ENCODE data around the gene SLC39A9. TPM values are rescaled to one million over a fixed set of nuclear protein-coding genes. Genes with fewer than 3 reads are reported as not detected.

Gene SLC39A9
- total RNA-seq, 1 donor from 2014 or later: 61.2 TPM

DNA sequence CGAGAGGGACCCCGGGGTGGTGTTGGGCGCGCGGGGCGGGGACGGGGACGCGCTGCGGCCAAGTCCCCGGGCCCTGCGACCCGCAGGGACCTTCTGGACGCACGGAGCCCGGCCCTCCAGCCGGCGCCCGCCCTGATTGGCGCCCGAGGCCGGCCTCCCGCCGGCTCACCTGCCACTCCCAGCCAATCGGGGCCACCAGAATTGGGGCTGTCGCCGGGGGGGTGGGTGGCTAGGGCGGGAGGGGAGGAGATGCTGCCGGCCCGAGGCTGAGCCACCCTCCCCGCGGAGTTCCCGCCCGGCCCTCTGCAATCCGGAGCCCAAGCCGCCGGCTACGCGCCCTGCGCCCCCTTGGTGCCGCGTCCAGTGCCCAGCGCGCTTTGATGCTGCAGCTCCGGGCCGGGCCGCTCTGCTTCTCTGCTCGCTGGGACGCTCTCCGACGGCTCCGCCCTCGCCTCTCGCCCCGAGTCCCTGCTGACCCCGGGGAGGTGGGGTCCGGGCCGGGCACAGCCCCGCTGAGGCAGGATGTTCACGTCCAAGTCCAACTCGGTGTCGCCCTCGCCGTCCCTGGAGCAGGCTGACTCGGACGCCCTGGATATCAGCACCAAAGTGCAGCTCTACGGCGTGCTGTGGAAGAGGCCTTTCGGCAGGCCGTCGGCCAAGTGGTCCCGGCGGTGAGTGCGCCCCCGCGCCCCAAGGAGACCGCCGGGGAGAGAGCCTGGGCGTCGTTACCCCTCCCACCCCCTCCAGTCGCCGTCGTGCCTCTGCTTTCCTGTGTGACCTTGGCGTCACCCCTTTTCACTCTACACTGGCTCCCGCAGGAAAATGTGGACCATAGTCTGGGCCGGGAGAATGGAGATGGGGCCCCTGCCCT, 86.2 kb downstream of the SLC39A9 start, which contains the start of gene PLEKHD1:
PLEKHD1 (plus strand) TSS at position 285 of the 871 bp plus-strand sequence; CDS start at position 523, 238 bp downstream.
- Histone ChIP-seq H3K4me1 (peaks cover 32% of the 10 kb centered on the region), H3K27ac (no peak within 1 kb of the TSS), H2AFZ (replicated peaks) (peak within 1 kb of the TSS; percentile 47), H3K4me3 (peak within 1 kb of the TSS; percentile 45), H3K79me2 (ENCODE audit: low read depth) (no peaks in the 10 kb centered on the region), H3F3A (ENCODE audit: low read depth) (peaks cover 18% of the 10 kb centered on the region), H3K27me3 (peaks cover 92% of the 10 kb centered on the region), H3K36me3 (no peaks in the 10 kb centered on the region), H3K9me3 (ENCODE audit: low read depth) (no peaks in the 10 kb centered on the region), H3K4me2 (peak within 1 kb of the TSS; percentile 90), H4K20me1 (ENCODE audit: low read depth) (peaks cover 47% of the 10 kb centered on the region), H3K9ac (no peak within 1 kb of the TSS)
- Mint-ChIP-seq H3K27ac (no peak within 1 kb of the TSS), H3K4me3 (peak within 1 kb of the TSS; percentile 83), H3K4me1 (peaks cover 30% of the 10 kb centered on the region), H3K36me3 (no peaks in the 10 kb centered on the region), H3K9me3 (no peaks in the 10 kb centered on the region), H3K27me3 (ENCODE audit: insufficient read depth, low read depth) (peaks cover 49% of the 10 kb centered on the region)
- peak; percentile 80 for DNase-seq (ENCODE audit: low spot score)
- TF ChIP-seq, protein P1, sequence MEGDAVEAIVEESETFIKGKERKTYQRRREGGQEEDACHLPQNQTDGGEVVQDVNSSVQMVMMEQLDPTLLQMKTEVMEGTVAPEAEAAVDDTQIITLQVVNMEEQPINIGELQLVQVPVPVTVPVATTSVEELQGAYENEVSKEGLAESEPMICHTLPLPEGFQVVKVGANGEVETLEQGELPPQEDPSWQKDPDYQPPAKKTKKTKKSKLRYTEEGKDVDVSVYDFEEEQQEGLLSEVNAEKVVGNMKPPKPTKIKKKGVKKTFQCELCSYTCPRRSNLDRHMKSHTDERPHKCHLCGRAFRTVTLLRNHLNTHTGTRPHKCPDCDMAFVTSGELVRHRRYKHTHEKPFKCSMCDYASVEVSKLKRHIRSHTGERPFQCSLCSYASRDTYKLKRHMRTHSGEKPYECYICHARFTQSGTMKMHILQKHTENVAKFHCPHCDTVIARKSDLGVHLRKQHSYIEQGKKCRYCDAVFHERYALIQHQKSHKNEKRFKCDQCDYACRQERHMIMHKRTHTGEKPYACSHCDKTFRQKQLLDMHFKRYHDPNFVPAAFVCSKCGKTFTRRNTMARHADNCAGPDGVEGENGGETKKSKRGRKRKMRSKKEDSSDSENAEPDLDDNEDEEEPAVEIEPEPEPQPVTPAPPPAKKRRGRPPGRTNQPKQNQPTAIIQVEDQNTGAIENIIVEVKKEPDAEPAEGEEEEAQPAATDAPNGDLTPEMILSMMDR (IDR thresholded peaks at IDR 0.05): no peak
- TF ChIP-seq EZH2 (IDR thresholded peaks at IDR 0.05): peak; percentile 20
- TF ChIP-seq EZH2phosphoT487 (IDR thresholded peaks at IDR 0.05): no peak

DNA sequence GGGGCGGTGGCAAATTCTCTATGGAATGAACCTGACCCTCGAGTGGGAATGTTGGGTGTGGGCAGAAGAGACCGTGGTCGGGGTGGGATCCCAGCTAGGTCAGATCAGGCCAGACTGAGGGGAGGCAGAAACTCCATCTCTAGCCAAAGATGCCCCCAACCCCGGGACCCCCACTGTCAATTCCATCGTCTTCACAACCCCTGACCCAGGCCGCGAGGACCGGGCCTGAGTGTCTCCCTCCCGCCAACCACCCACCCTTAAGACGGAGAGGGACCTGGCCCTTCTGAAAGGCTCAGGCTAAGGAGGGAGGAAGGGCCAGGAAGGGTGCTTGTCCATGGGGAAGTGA, 86.8 kb downstream of the SLC39A9 start:
- no peak overlapping the region for H2AFZ ChIP-seq (replicated peaks)
- H3K9me3 ChIP-seq (ENCODE audit: low read depth): no peaks in the 10 kb centered on the region
- peaks cover 32% of the 10 kb centered on the region for H3K4me1 ChIP-seq
- H3K4me2 ChIP-seq: peak overlapping the region; percentile 90
- H3K9ac ChIP-seq: no peak overlapping the region
- peaks cover 85% of the 10 kb centered on the region for H3K27me3 ChIP-seq
- peaks cover 47% of the 10 kb centered on the region for H4K20me1 ChIP-seq (ENCODE audit: low read depth)
- no peaks in the 10 kb centered on the region for H3K9me3 Mint-ChIP-seq
- DNase-seq (ENCODE audit: low spot score): no peak
- TF ChIP-seq EZH2phosphoT487 (IDR thresholded peaks at IDR 0.05) (no peak), EZH2 (IDR thresholded peaks at IDR 0.05) (no peak)
- TF ChIP-seq, protein P1 (IDR thresholded peaks at IDR 0.05): no peak
- peak overlapping the region; percentile 75 for H3K4me3 Mint-ChIP-seq
- no peak overlapping the region for H3K4me3 ChIP-seq
- H3K27me3 Mint-ChIP-seq (ENCODE audit: insufficient read depth, low read depth): peaks cover 51% of the 10 kb centered on the region
- no peaks in the 10 kb centered on the region for H3K36me3 ChIP-seq
- no peak overlapping the region for H3K27ac Mint-ChIP-seq
- peaks cover 32% of the 10 kb centered on the region for H3K4me1 Mint-ChIP-seq
- H3K27ac ChIP-seq: no peak overlapping the region
- H3K79me2 ChIP-seq (ENCODE audit: low read depth): no peaks in the 10 kb centered on the region
- H3F3A ChIP-seq (ENCODE audit: low read depth): peaks cover 18% of the 10 kb centered on the region
- H3K36me3 Mint-ChIP-seq: no peaks in the 10 kb centered on the region

DNA sequence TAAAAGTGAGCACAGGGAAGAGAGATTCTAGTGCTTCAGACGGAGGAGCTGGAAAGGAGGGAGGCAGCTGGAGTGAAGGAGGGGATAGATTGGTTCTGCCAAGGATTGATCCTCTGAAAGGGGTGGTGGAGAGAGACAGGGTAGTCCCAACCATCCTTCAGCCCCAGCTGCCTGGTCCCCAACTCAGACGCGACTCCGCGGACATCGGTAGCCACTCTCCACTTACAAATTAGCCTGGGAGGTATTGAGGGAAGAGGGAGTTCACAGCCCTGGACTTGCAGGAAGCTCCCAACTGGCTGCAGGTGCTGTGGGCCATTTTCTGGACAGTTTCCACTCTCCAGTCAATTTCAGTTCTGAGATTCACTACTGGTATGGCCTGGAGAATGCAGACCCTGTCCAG, 87.2 kb downstream of the SLC39A9 start:
- no peak for DNase-seq (ENCODE audit: low spot score)
- H3K27ac Mint-ChIP-seq: no peak overlapping the region
- H3K4me2 ChIP-seq: no peak overlapping the region
- no peaks in the 10 kb centered on the region for H3K36me3 Mint-ChIP-seq
- no peaks in the 10 kb centered on the region for H3K9me3 Mint-ChIP-seq
- no peak overlapping the region for H3K4me3 ChIP-seq
- no peaks in the 10 kb centered on the region for H3K36me3 ChIP-seq
- peaks cover 18% of the 10 kb centered on the region for H3F3A ChIP-seq (ENCODE audit: low read depth)
- H3K4me1 ChIP-seq: peaks cover 32% of the 10 kb centered on the region
- H3K4me1 Mint-ChIP-seq: peaks cover 36% of the 10 kb centered on the region
- H3K27ac ChIP-seq: no peak overlapping the region
- H3K27me3 Mint-ChIP-seq (ENCODE audit: insufficient read depth, low read depth): peaks cover 53% of the 10 kb centered on the region
- peak overlapping the region; percentile 75 for H3K4me3 Mint-ChIP-seq
- TF ChIP-seq EZH2 (IDR thresholded peaks at IDR 0.05) (no peak), EZH2phosphoT487 (IDR thresholded peaks at IDR 0.05) (no peak)
- TF ChIP-seq, protein P1 (IDR thresholded peaks at IDR 0.05): no peak
- no peaks in the 10 kb centered on the region for H3K9me3 ChIP-seq (ENCODE audit: low read depth)
- H2AFZ ChIP-seq (replicated peaks): no peak overlapping the region
- H4K20me1 ChIP-seq (ENCODE audit: low read depth): peaks cover 47% of the 10 kb centered on the region
- no peak overlapping the region for H3K9ac ChIP-seq
- H3K79me2 ChIP-seq (ENCODE audit: low read depth): no peaks in the 10 kb centered on the region
- peaks cover 81% of the 10 kb centered on the region for H3K27me3 ChIP-seq

All from neural progenitor cell (in vitro differentiated cells).